ENCODE results near the gene UBL4B. TPM values are rescaled to one million over a fixed set of nuclear protein-coding genes. Genes with fewer than 3 reads are reported as not detected.

UBL4B gene
- polyA plus RNA-seq, 2 of the 4 experiments (the other 2 are of a cell fraction): not detected

- Histone ChIP-seq H3K4me3 (no peak overlapping the region), H3K4me1 (no peaks in the 10 kb centered on the region), H3K27ac (no peak overlapping the region), H3K9me3 (no peaks in the 10 kb centered on the region), H3K4me2 (no peak overlapping the region)
- 86% methylated on average over 7 of the region's 7 CpGs for WGBS (ENCODE audit: missing lambda C conversion rate)
- ChIA-PET CTCF (interaction anchor here (1.3 kb wide), 1 partner anchor 50 kb away, joined by 4 read pairs; no protein-coding TSS in a partner anchor), POLR2A (no interaction called here)
- no peak for TF ChIP-seq CBX2 (IDR thresholded peaks at IDR 0.05; ENCODE audit: borderline replicate concordance, low read depth)
- no peak for TF ChIP-seq TFCP2L1 (CRISPR knock-in tag; IDR thresholded peaks at IDR 0.05)
- TF ChIP-seq ESRRA (IDR thresholded peaks at IDR 0.05; ENCODE audit: borderline replicate concordance, low read length): no peak
- no peak for TF ChIP-seq POLR2A (IDR thresholded peaks at IDR 0.05; ENCODE audit: low read length)
- peak; percentile 94 for TF ChIP-seq REST (IDR thresholded peaks at IDR 0.05)
- 0 out of 2 replicates have a peak, but pooled peaks have one; percentile 25 for TF ChIP-seq EHMT2 (IDR thresholded peaks at IDR 0.05; ENCODE audit: low read depth)
- TF ChIP-seq BHLHE40 (IDR thresholded peaks at IDR 0.05; ENCODE audit: low read depth, low read length): no peak
- TF ChIP-seq SREBF2 (IDR thresholded peaks at IDR 0.05): no peak
- DNase-seq (ENCODE audit: low read depth in 1 of 2, low spot score in 1 of 2) (no peak), FAIRE-seq (no peak), ATAC-seq (no peak)
Measured at GRCh38 chr1:110155878-110156522, 43.8 kb downstream of the UBL4B start.

DNA sequence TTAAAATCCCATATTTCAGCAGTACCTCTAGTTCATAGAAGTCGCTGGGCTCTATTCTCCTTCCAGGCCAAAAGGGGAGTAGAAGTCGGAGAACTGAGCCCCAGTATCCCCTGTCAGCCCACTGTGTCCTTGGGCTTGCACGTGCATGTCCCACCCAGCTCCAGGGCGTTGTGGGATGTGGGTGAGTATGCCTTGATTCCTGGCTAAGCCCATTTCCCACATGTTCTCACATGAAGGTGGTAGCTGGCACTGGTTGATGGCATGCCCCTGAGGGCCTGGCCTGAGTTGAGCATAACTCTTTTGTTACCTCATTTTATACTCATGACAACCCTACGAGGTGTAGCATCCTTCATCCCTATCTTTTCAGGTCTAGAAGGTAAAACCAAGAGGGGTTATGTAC is 46.0 kb downstream of the UBL4B start:
- DNase-seq (ENCODE audit: low read depth in 1 of 2, low spot score in 1 of 2) (no peak), FAIRE-seq (no peak), ATAC-seq (no peak)
- ChIA-PET POLR2A (no interaction called here), CTCF (no interaction called here)
- no peak overlapping the region for H3K27ac ChIP-seq
- H3K9me3 ChIP-seq: no peaks in the 10 kb centered on the region
- H3K4me3 ChIP-seq: no peak overlapping the region
- WGBS (ENCODE audit: missing lambda C conversion rate): 24% methylated on average over 5 of the region's 5 CpGs
- no peak overlapping the region for H3K4me2 ChIP-seq
- H3K4me1 ChIP-seq: no peaks in the 10 kb centered on the region
- TF ChIP-seq RFX5 (IDR thresholded peaks at IDR 0.05) (no peak), REST (IDR thresholded peaks at IDR 0.05) (no peak), ZFP36 (IDR thresholded peaks at IDR 0.05; ENCODE audit: borderline replicate concordance, partially characterized antibody) (no peak)

DNA sequence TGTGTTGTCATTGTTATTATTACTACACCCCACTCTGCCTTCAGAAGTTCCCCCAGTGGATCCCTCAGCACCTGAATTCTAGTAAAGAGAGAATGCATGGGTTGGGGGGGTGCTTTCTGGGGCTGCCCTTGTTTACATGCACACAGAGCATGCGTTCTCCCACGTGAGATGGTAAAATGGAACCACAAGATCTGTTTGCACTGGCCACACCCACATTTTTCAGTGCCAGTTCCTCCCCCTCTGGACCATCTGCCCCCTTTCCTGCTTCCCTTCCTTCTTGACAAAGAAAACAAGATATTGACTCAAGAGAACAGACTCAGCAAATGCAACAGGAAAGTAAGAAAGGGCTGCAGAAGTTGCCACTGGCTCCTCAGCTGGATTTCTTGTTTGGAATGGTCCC is 46.9 kb downstream of the UBL4B start:
- no peak for ATAC-seq
- no peaks in the 10 kb centered on the region for H3K9me3 ChIP-seq
- WGBS (ENCODE audit: missing lambda C conversion rate): 45% methylated on average over 2 of the region's 2 CpGs
- TF ChIP-seq PHF8 (IDR thresholded peaks at IDR 0.05; ENCODE audit: borderline replicate concordance, low read depth) (no peak), GATA3 (IDR thresholded peaks at IDR 0.05; ENCODE audit: borderline replicate concordance) (no peak), NPAS2 (CRISPR knock-in tag; IDR thresholded peaks at IDR 0.05; ENCODE audit: borderline replicate concordance) (no peak), CBX2 (IDR thresholded peaks at IDR 0.05; ENCODE audit: borderline replicate concordance, low read depth) (no peak), HMGXB4 (CRISPR knock-in tag; IDR thresholded peaks at IDR 0.05; ENCODE audit: borderline replicate concordance) (no peak), RFX5 (IDR thresholded peaks at IDR 0.05) (no peak), FOSB (CRISPR knock-in tag; IDR thresholded peaks at IDR 0.05) (no peak), RARB (CRISPR knock-in tag; IDR thresholded peaks at IDR 0.05) (no peak), SMC3 (IDR thresholded peaks at IDR 0.05) (no peak), RCOR1 (IDR thresholded peaks at IDR 0.05; ENCODE audit: low read depth, low read length) (no peak), KDM5A (IDR thresholded peaks at IDR 0.05) (no peak), BHLHE40 (IDR thresholded peaks at IDR 0.05; ENCODE audit: low read depth, low read length) (no peak), TFCP2L1 (CRISPR knock-in tag; IDR thresholded peaks at IDR 0.05) (no peak), ZC3H11A (IDR thresholded peaks at IDR 0.05) (no peak)
- TF ChIP-seq, protein P1, sequence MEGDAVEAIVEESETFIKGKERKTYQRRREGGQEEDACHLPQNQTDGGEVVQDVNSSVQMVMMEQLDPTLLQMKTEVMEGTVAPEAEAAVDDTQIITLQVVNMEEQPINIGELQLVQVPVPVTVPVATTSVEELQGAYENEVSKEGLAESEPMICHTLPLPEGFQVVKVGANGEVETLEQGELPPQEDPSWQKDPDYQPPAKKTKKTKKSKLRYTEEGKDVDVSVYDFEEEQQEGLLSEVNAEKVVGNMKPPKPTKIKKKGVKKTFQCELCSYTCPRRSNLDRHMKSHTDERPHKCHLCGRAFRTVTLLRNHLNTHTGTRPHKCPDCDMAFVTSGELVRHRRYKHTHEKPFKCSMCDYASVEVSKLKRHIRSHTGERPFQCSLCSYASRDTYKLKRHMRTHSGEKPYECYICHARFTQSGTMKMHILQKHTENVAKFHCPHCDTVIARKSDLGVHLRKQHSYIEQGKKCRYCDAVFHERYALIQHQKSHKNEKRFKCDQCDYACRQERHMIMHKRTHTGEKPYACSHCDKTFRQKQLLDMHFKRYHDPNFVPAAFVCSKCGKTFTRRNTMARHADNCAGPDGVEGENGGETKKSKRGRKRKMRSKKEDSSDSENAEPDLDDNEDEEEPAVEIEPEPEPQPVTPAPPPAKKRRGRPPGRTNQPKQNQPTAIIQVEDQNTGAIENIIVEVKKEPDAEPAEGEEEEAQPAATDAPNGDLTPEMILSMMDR (IDR thresholded peaks at IDR 0.05): no peak

More for the DNA sequence above, 46.9 kb downstream of the UBL4B start:
- Histone ChIP-seq H3K4me3 (no peak overlapping the region), H3K4me2 (no peak overlapping the region), H3K4me1 (no peaks in the 10 kb centered on the region), H3K27ac (no peak overlapping the region)
- ChIA-PET POLR2A (no interaction called here), CTCF (no interaction called here)
- no peak for FAIRE-seq
- DNase-seq (ENCODE audit: low read depth in 1 of 2, low spot score in 1 of 2): no peak
